GM10266 (cell line): Measurements from ENCODE around the gene RBM6.

Experiments used
- DNase-seq: peaks from one replicate; pipeline ENCODE4 v3.0.0; 2012; ENCODE audit errors: extremely low spot score
- TF ChIP-seq, protein P1 (sequence below): IDR thresholded peaks from 2 replicates; pipeline ENCODE4 v1.5.1; 2012; ENCODE audit warnings: mild to moderate bottlenecking, low read depth; ENCODE audit not compliant: control insufficient read depth, insufficient read depth; ENCODE audit errors: missing control alignments

The RBM6 gene, protein sequence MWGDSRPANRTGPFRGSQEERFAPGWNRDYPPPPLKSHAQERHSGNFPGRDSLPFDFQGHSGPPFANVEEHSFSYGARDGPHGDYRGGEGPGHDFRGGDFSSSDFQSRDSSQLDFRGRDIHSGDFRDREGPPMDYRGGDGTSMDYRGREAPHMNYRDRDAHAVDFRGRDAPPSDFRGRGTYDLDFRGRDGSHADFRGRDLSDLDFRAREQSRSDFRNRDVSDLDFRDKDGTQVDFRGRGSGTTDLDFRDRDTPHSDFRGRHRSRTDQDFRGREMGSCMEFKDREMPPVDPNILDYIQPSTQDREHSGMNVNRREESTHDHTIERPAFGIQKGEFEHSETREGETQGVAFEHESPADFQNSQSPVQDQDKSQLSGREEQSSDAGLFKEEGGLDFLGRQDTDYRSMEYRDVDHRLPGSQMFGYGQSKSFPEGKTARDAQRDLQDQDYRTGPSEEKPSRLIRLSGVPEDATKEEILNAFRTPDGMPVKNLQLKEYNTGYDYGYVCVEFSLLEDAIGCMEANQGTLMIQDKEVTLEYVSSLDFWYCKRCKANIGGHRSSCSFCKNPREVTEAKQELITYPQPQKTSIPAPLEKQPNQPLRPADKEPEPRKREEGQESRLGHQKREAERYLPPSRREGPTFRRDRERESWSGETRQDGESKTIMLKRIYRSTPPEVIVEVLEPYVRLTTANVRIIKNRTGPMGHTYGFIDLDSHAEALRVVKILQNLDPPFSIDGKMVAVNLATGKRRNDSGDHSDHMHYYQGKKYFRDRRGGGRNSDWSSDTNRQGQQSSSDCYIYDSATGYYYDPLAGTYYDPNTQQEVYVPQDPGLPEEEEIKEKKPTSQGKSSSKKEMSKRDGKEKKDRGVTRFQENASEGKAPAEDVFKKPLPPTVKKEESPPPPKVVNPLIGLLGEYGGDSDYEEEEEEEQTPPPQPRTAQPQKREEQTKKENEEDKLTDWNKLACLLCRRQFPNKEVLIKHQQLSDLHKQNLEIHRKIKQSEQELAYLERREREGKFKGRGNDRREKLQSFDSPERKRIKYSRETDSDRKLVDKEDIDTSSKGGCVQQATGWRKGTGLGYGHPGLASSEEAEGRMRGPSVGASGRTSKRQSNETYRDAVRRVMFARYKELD

DNA sequence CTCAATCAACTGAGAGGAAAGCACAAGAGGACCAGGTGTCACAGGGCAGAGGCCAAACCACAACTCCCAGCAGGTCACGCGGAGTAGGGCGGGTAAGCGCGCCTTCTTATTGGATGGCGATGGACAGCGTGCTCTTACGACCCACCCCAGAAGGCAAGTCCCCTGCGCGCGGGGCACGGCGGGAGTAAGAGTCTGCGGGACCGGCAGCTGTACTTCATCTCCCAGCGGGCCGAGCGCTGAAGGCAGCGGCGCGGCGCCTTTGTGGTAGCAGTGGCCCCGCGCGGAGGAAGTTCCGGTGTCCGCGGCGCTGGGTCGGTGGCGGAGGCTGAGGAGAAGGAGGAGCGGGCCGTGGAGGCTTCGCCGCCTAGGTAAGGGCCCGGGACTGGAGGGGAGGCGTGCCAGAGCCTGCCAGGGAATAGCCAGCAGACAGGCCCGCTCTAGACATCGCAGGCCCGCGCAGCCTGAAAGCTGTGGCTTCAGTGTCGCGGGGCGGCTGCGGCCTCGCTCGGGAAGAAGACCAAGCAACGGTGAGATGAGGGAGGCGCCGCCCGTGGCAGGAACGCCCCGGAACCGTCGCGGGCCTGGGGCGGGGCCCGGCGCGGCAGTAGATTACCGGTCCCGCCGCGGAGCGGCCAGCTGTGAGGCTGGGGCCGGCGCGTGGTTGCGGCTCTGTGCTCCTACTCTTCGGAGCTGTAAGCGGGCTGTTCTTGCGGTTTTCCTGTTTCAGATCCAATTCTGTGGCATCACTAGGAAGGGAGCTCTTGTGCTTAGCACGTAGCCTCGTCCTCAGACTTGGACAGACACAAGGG is at the start of gene RBM6:
TSS of gene RBM6 (plus strand) at position 293 of the 809 bp plus-strand sequence. CDS start 22,492 bp downstream, outside the sequence.
- TF ChIP-seq, protein P1, sequence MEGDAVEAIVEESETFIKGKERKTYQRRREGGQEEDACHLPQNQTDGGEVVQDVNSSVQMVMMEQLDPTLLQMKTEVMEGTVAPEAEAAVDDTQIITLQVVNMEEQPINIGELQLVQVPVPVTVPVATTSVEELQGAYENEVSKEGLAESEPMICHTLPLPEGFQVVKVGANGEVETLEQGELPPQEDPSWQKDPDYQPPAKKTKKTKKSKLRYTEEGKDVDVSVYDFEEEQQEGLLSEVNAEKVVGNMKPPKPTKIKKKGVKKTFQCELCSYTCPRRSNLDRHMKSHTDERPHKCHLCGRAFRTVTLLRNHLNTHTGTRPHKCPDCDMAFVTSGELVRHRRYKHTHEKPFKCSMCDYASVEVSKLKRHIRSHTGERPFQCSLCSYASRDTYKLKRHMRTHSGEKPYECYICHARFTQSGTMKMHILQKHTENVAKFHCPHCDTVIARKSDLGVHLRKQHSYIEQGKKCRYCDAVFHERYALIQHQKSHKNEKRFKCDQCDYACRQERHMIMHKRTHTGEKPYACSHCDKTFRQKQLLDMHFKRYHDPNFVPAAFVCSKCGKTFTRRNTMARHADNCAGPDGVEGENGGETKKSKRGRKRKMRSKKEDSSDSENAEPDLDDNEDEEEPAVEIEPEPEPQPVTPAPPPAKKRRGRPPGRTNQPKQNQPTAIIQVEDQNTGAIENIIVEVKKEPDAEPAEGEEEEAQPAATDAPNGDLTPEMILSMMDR: no peak
- peak; percentile 97 for DNase-seq

DNA sequence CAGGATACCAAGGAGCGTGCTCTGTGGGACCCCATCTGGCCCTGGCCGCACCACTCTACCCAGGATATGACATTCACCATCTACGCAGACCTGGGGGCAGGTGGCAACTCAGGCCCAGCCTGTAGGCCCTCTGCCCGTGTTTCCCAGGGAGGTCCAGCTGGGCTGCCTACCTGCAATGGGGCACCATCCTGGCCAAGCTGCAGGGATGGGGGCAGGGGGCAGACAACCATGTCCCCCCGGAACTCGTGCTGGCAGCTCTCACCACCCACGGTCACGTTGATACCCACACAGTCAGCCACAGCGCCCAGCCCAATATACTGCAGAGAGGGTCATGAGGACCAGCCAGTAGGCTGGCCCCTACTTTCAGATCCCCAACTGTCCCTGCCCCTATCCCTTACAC is 44.2 kb upstream of the RBM6 start:
- no peak for DNase-seq
- TF ChIP-seq, protein P1: no peak

DNA sequence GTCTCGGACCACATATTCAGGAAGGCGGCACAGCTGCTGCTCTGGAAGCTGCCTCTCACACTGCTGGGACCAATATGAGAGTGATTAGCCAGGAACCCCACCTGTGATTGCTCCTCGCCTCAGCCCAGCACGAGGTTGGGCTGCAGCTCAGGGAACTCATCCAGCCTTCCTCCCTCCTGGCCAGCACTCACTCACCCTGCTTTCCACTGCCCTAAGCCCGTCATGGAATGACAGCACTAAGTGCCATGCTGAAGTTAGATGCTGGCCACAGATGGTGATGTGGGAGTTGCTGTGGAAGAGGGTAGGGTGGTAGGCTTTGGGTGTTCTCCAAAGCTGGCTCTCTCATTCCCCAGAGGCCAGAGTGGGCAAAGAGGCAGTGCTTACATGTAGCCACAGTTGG is 43.6 kb upstream of the RBM6 start:
- TF ChIP-seq, protein P1: no peak
- DNase-seq: no peak

DNA sequence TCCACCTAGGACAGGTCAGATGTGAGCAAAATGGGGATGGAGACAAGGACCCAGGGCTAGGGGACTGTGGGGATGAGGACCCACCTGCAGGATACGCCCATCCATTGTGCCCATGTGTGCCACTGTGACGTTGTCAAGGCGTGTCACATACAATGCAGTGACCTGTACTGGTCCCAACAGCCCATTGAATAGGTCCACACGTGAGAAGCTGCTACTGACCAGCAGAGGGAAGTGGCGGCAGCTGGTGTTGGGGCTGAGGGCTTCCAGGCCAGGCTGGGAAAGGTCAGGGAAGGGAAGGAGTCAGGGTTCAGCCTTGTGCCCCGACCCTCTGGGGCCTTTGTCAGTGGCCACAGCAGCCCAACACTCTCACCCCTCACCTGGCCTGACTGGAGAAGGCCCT is 41.0 kb upstream of the RBM6 start:
- DNase-seq: no peak
- TF ChIP-seq, protein P1: no peak

DNA sequence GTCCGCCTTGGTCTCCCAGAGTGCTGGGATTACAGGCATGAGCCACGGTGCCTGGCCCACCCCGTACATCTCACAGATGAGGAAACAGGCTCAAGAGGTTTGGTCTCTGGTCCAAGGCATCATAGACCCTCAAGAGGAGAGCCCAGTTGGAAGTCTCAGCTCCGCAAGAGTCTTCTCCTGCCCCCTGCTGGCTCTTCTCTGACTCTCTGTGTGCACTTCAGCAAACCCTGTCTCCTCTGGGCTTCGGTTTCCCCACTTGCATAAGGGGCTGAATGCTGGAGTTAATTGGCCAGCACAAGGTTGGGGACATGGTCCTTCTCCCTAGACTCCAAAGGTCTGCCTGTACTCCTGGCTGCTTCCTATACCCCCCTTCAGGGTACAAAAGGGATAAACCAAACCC is 40.1 kb upstream of the RBM6 start:
- DNase-seq: peak; percentile 52
- TF ChIP-seq, protein P1: peak; percentile 20

DNA sequence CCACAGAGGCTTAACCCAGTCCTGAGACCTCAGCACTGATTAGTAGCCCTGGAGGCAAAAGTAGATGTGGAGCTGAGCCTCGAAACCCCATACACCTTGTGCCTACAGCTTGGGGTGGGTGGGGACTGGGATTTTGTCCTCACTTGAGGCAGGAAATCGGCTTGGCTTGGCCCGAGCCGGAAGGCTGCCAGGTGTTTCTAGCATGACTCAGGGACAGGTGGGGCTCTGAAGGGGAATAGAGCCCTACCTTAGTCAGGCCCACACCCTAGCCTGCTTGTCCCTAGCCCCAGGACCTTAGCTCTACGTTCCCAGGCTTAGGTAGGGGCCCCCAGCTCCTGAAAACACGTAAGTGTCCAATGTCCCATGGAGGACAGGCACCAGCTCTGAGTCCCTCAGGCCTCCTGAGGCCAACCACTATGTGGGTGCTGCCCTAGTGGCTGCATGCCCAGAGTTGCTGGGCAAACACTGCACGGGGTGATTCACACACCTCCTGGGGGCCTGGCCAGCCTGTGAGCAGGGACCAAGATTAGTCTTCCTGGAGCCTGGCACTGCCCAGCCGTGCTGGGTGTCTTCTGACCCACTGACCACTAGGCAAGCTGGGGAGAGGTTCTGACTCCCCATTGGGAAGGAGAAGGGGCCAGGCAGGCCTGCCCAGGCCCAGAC is 39.3 kb upstream of the RBM6 start:
- TF ChIP-seq, protein P1: no peak
- no peak for DNase-seq
